HG03196 (cell line): ENCODE results near the gene PRCD.

Experiments
- ATAC-seq: cut with Tn5 transposase; IDR thresholded peaks from one replicate; pipeline ENCODE4 v1.9.1; 2021; ENCODE audit not compliant: unreplicated experiment

Gene PRCD

GRCh38 chr17:76538281-76538931 lies 1.4 kb upstream of the PRCD start:
- no peak for ATAC-seq

- no peak for ATAC-seq
These were observed 788 bp upstream of the PRCD start for GRCh38 chr17:76538941-76539570.

- ATAC-seq = no peak
These were observed 797 bp downstream of the PRCD start for GRCh38 chr17:76540381-76541300.

GRCh38 chr17:76541739-76542454 lies 2.1 kb downstream of the PRCD start:
- ATAC-seq = no peak

GRCh38 chr17:76542566-76542971 lies 2.7 kb downstream of the PRCD start:
- ATAC-seq = no peak

GRCh38 chr17:76542984-76543383 lies 3.1 kb downstream of the PRCD start:
- ATAC-seq = no peak

- ATAC-seq = no peak
These were observed 3.6 kb downstream of the PRCD start for GRCh38 chr17:76543482-76543825.

GRCh38 chr17:76543826-76544545 lies 4.1 kb downstream of the PRCD start:
- no peak for ATAC-seq

- ATAC-seq = no peak
These were observed 4.9 kb downstream of the PRCD start for GRCh38 chr17:76544546-76545365.

- no peak for ATAC-seq
These were observed 6.2 kb downstream of the PRCD start for GRCh38 chr17:76545918-76546555.

GRCh38 chr17:76546556-76547182 lies 6.8 kb downstream of the PRCD start:
- no peak for ATAC-seq

GRCh38 chr17:76547183-76547641 lies 7.4 kb downstream of the PRCD start:
- no peak for ATAC-seq

GRCh38 chr17:76547642-76548202 lies 7.9 kb downstream of the PRCD start:
- no peak for ATAC-seq

GRCh38 chr17:76548378-76549214 lies 8.8 kb downstream of the PRCD start:
- no peak for ATAC-seq

- ATAC-seq = no peak
These were observed 9.3 kb downstream of the PRCD start for GRCh38 chr17:76549215-76549518.

- ATAC-seq = no peak
These were observed 9.7 kb downstream of the PRCD start for GRCh38 chr17:76549539-76549938.

- ATAC-seq = no peak
These were observed 11.1 kb downstream of the PRCD start for GRCh38 chr17:76550712-76551615.
